ENCODE measurements around the gene ANKRD17.

Gene ANKRD17

GRCh38 chr4:73212982-73213730, 45.4 kb downstream of the ANKRD17 start (continued):
- TF ChIP-seq ZNF311 (tag by site-specific recombination; IDR thresholded peaks at IDR 0.05; ENCODE audit: borderline replicate concordance) (no peak), ZNF776 (tag by site-specific recombination; IDR thresholded peaks at IDR 0.05; ENCODE audit: borderline replicate concordance) (no peak), ZNF416 (tag by site-specific recombination; IDR thresholded peaks at IDR 0.05) (no peak)

- Histone ChIP-seq H3K36me3 (ENCODE audit: control insufficient read depth in 2 of 2, insufficient read depth in 1 of 2, low read length in 2 of 2) (peaks cover 0 to 5% of the 10 kb centered on the region in 2 experiments; a peak in 1 of 3 replicates), H3K27ac (ENCODE audit: extremely low read depth, low read depth, low read length) (no peak overlapping the region), H3K4me3 (ENCODE audit: low read depth, low read length) (no peak overlapping the region), H3K4me1 (ENCODE audit: control insufficient read depth, insufficient read depth, low read length) (no peaks in the 10 kb centered on the region), H3K9me3 (ENCODE audit: control insufficient read depth, insufficient read depth, low read depth, low read length) (no peaks in the 10 kb centered on the region)
- TF ChIP-seq PRDM6 (tag by site-specific recombination; IDR thresholded peaks at IDR 0.05) (0 out of 2 replicates have a peak, but pooled peaks have one; percentile 16), HOXC10 (CRISPR knock-in tag; IDR thresholded peaks at IDR 0.05) (no peak), ZFP3 (tag by site-specific recombination; IDR thresholded peaks at IDR 0.05; ENCODE audit: low read depth) (no peak)
- ChIA-PET POLR2A (interaction anchor here (1.4 kb wide), 1 partner anchor 11 kb away, joined by 4 read pairs; no protein-coding TSS in a partner anchor), CTCF (no interaction called here)
Observed at GRCh38 chr4:73211968-73212367, 46.6 kb downstream of the ANKRD17 start.

GRCh38 chr4:73208376-73208775, 50.2 kb downstream of the ANKRD17 start:
- Histone ChIP-seq H3K9me3 (ENCODE audit: control insufficient read depth, insufficient read depth, low read depth, low read length) (no peaks in the 10 kb centered on the region), H3K36me3 (ENCODE audit: control insufficient read depth in 2 of 2, insufficient read depth in 1 of 2, low read length in 2 of 2) (peaks cover 0 to 5% of the 10 kb centered on the region in 2 experiments; a peak in 1 of 3 replicates), H3K27ac (ENCODE audit: extremely low read depth, low read depth, low read length) (no peak overlapping the region), H3K4me3 (ENCODE audit: low read depth, low read length) (no peak overlapping the region), H3K4me1 (ENCODE audit: control insufficient read depth, insufficient read depth, low read length) (no peaks in the 10 kb centered on the region)
- POLR2A ChIA-PET, result no interaction called here
- TF ChIP-seq KLF1 (tag by site-specific recombination; IDR thresholded peaks at IDR 0.05) (no peak), ZNF423 (tag by site-specific recombination; IDR thresholded peaks at IDR 0.05) (no peak), ZNF248 (tag by site-specific recombination; IDR thresholded peaks at IDR 0.05) (no peak), ZNF112 (tag by site-specific recombination; IDR thresholded peaks at IDR 0.05) (no peak), GLI4 (tag by site-specific recombination; IDR thresholded peaks at IDR 0.05) (no peak)
- CTCF ChIA-PET, result no interaction called here

- H3K9me3 ChIP-seq (ENCODE audit: control insufficient read depth, insufficient read depth, low read depth, low read length), result no peaks in the 10 kb centered on the region
- CTCF ChIA-PET, result no interaction called here
- TF ChIP-seq ATF2 (tag by site-specific recombination; IDR thresholded peaks at IDR 0.05; ENCODE audit: low read depth) (0 out of 2 replicates have a peak, but pooled peaks have one; percentile 5), REPIN1 (tag by site-specific recombination; IDR thresholded peaks at IDR 0.05; ENCODE audit: low read depth) (no peak), HOXD13 (CRISPR knock-in tag; IDR thresholded peaks at IDR 0.05; ENCODE audit: borderline replicate concordance) (no peak), ZNF585B (tag by site-specific recombination; IDR thresholded peaks at IDR 0.05) (no peak), ZNF596 (tag by site-specific recombination; IDR thresholded peaks at IDR 0.05) (peak; percentile 93), ZNF488 (tag by site-specific recombination; IDR thresholded peaks at IDR 0.05) (no peak), ZNF184 (tag by site-specific recombination; IDR thresholded peaks at IDR 0.05) (no peak), ZNF366 (tag by site-specific recombination; conservative IDR thresholded peaks at IDR 0.05) (0 out of 2 replicates have a peak, but pooled peaks have one; percentile 36), PATZ1 (tag by site-specific recombination; IDR thresholded peaks at IDR 0.05) (no peak)
Observed at GRCh38 chr4:73206236-73206635, 52.4 kb downstream of the ANKRD17 start.

More at GRCh38 chr4:73206236-73206635, 52.4 kb downstream of the ANKRD17 start:
- POLR2A ChIA-PET, result no interaction called here
- Histone ChIP-seq H3K27ac (ENCODE audit: extremely low read depth, low read depth, low read length) (no peak overlapping the region), H3K4me1 (ENCODE audit: control insufficient read depth, insufficient read depth, low read length) (no peaks in the 10 kb centered on the region), H3K4me3 (ENCODE audit: low read depth, low read length) (no peak overlapping the region), H3K36me3 (ENCODE audit: control insufficient read depth in 2 of 2, insufficient read depth in 1 of 2, low read length in 2 of 2) (no peaks in the 10 kb centered on the region)
